Mesenteric fat pad (tissue), 1 donor: Measurements from ENCODE around the gene CELF5. TPM values are rescaled to one million over a fixed set of nuclear protein-coding genes. Genes with fewer than 3 reads are reported as not detected.
"Not testable (repeated sequence)": the region's sequence is repeated elsewhere in the genome, so short reads cannot be mapped to it uniquely, and the experiment has no call there.

Experiments used
- DNase-seq: peaks from one replicate; pipeline ENCODE4 v3.0.0-alpha.2; 2020; ENCODE audit warnings: low spot score
- total RNA-seq: library from RNA; stranded (reverse); fragmentation: NEBNext Ultra II Directional; extraction: Animal tissue kit (Norgen Biotek cat#: 25700); gene quantifications from one replicate; pipeline ENCODE4 v1.2.1, GENCODE V29; 2021
- donor health status: DM: yes; HTN: yes; CAD: no.

Gene CELF5
- total RNA-seq, 1 donor from 2014 or later = not detected

- no peak for DNase-seq
Observed at GRCh38 chr19:3289971-3290569, 65.6 kb downstream of the CELF5 start.

- DNase-seq = not testable (repeated sequence)
Observed at GRCh38 chr19:3290858-3291257, 66.4 kb downstream of the CELF5 start.

GRCh38 chr19:3291644-3292043 lies 67.2 kb downstream of the CELF5 start:
- no peak for DNase-seq

GRCh38 chr19:3292958-3293529 lies 68.6 kb downstream of the CELF5 start:
- no peak for DNase-seq

GRCh38 chr19:3293560-3293959 lies 69.1 kb downstream of the CELF5 start:
- DNase-seq = no peak

- no peak for DNase-seq
Observed at GRCh38 chr19:3294080-3294850, 69.8 kb downstream of the CELF5 start.

GRCh38 chr19:3295581-3295980 lies 71.1 kb downstream of the CELF5 start:
- no peak for DNase-seq

GRCh38 chr19:3296034-3296433 lies 71.6 kb downstream of the CELF5 start:
- DNase-seq = no peak

- no peak for DNase-seq
Observed at GRCh38 chr19:3296446-3296845, 72.0 kb downstream of the CELF5 start.

- no peak for DNase-seq
Observed at GRCh38 chr19:3298853-3299449, 74.5 kb downstream of the CELF5 start.

- DNase-seq = not testable (repeated sequence)
Observed at GRCh38 chr19:3300566-3300965, 76.1 kb downstream of the CELF5 start.

GRCh38 chr19:3302755-3303154 lies 78.3 kb downstream of the CELF5 start:
- DNase-seq = no peak

- DNase-seq = no peak
Observed at GRCh38 chr19:3304871-3305423, 80.5 kb downstream of the CELF5 start.

GRCh38 chr19:3309724-3310123 lies 85.3 kb downstream of the CELF5 start:
- no peak for DNase-seq

- no peak for DNase-seq
Observed at GRCh38 chr19:3310280-3310679, 85.8 kb downstream of the CELF5 start.

GRCh38 chr19:3310711-3311110 lies 86.2 kb downstream of the CELF5 start:
- DNase-seq = no peak

GRCh38 chr19:3313199-3313575 lies 88.7 kb downstream of the CELF5 start:
- no peak for DNase-seq

- DNase-seq = no peak
Observed at GRCh38 chr19:3314962-3315675, 90.7 kb downstream of the CELF5 start.

GRCh38 chr19:3315676-3315973 lies 91.2 kb downstream of the CELF5 start:
- no peak for DNase-seq

GRCh38 chr19:3316132-3316648 lies 91.7 kb downstream of the CELF5 start:
- DNase-seq = no peak

GRCh38 chr19:3316659-3317207 lies 92.3 kb downstream of the CELF5 start:
- no peak for DNase-seq
